ENCODE measurements around the gene CCDC6. TPM values are rescaled to one million over a fixed set of nuclear protein-coding genes. Genes with fewer than 3 reads are reported as not detected.

The CCDC6 gene
- total and polyA plus RNA-seq, 2 experiments from 2014 or later = 19.4 to 23.2 TPM

DNA sequence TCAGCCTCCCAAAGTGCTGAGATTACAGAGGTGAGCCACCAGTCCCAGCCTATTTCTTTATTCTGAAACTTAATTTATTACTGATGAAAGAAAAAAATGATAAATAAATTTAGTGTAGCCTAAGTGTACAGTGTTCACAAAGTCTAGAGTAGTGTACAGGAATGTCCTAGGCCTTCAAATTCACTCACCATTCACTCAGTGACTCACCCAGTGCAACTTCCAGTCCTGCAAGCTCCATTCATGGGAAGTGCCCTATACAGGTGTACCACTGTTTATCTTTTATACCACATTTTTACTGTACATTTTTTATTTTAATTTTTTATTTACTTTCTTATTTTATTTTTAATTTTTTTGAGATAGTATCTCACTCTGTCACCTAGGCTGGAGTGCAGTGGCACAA lies 165.3 kb downstream of the CCDC6 start:
- no peak for DNase-seq
- no peak overlapping the region for H3K27ac ChIP-seq
- no peaks in the 10 kb centered on the region for H4K20me1 ChIP-seq (ENCODE audit: insufficient read depth)
- no peak overlapping the region for H3K9ac ChIP-seq
- no peak for TF ChIP-seq EZH2phosphoT487 (IDR thresholded peaks at IDR 0.05; ENCODE audit: insufficient read depth, low read depth)
- TF ChIP-seq EZH2 (IDR thresholded peaks at IDR 0.05; ENCODE audit: insufficient read depth, poor library complexity, severe bottlenecking) = no peak
- no peaks in the 10 kb centered on the region for H3K9me2 ChIP-seq (ENCODE audit: insufficient read depth)
- H3F3A ChIP-seq (ENCODE audit: insufficient read depth) = no peaks in the 10 kb centered on the region
- no peak overlapping the region for H3K4me2 ChIP-seq (ENCODE audit: unreplicated experiment)
- no peak overlapping the region for H2AFZ ChIP-seq
- no peak overlapping the region for H3K4me3 ChIP-seq
- peaks cover 7% of the 10 kb centered on the region; the same call in 1 of the 2 replicates for H3K27me3 ChIP-seq (replicated peaks; ENCODE audit: insufficient read depth)
- H3K36me3 ChIP-seq (ENCODE audit: low read depth) = no peaks in the 10 kb centered on the region
- H3K4me1 ChIP-seq (ENCODE audit: insufficient read depth) = no peaks in the 10 kb centered on the region
- no peaks in the 10 kb centered on the region for H3K79me2 ChIP-seq (ENCODE audit: insufficient read depth)
- in situ Hi-C loops (cut with MboI) = no loop called here
- no peaks in the 10 kb centered on the region for H3K9me3 ChIP-seq (ENCODE audit: low read depth)

Other genes with a start within 250 kb of the CCDC6 start
- not detected in 2 replicates for gene SLC16A9, start 196.7 kb downstream of the CCDC6 start, total RNA-seq (2014; rRNA removed; shearing (Covaris generic))
- not detected in 2 replicates for gene SLC16A9, start 196.7 kb downstream of the CCDC6 start, polyA plus RNA-seq (2016; fragmentation: Nextera tagmentation; extraction: Ambion mirVana)
- not detected in 2 replicates for gene MRLN, start 153.1 kb downstream of the CCDC6 start, total RNA-seq (2014; rRNA removed; shearing (Covaris generic))
- gene MRLN, start 153.1 kb downstream of the CCDC6 start, polyA plus RNA-seq (2016; fragmentation: Nextera tagmentation; extraction: Ambion mirVana) = not detected in 2 replicates

Measured in GM23248 (cell line).